ENCODE data around the gene CCDC112. TPM values are rescaled to one million over a fixed set of nuclear protein-coding genes. Genes with fewer than 3 reads are reported as not detected.
A peak's percentile ranks its signal among the peaks of the same experiment; 100 is the strongest.
"Not testable (repeated sequence)": the region's sequence is repeated elsewhere in the genome, so short reads cannot be mapped to it uniquely, and the experiment has no call there.

CCDC112 gene
- polyA plus RNA-seq (ENCODE audit: insufficient read depth in 1 of 5, insufficient read length in 5 of 5, low replicate concordance in 1 of 5): 10 to 100 TPM; 12.5 to 19.9 (median 19.3) TPM
- long read RNA-seq, donor 1, partial matches to known transcripts: 5 of 6 reads
- long read RNA-seq, donor 1, other reads (novel, unspliced or antisense): 0 of 6 reads
- long read RNA-seq, donor 2: 0 reads
- long read RNA-seq, donor 3, partial matches to known transcripts: 0 of 2 reads
- long read RNA-seq, donor 3, other reads (novel, unspliced or antisense): 0 of 2 reads
- long read RNA-seq, donor 4, partial matches to known transcripts: 0 of 1 reads
- long read RNA-seq, donor 4, other reads (novel, unspliced or antisense): 0 of 1 reads
- long read RNA-seq, donor 5, partial matches to known transcripts: 0 of 2 reads
- long read RNA-seq, donor 5, other reads (novel, unspliced or antisense): 0 of 2 reads
- long read RNA-seq, donor 6, partial matches to known transcripts: 0 of 4 reads
- long read RNA-seq, donor 6, other reads (novel, unspliced or antisense): 0 of 4 reads
- long read RNA-seq, donor 7, partial matches to known transcripts: 0 of 3 reads
- long read RNA-seq, donor 7, other reads (novel, unspliced or antisense): 0 of 3 reads
- long read RNA-seq, donor 8: 0 reads

- DNase-seq: peak; percentile 40 to 60
Observed at GRCh38 chr5:115296124-115297022, at the start of gene CCDC112. Gene CCDC112, minus strand, starts transcription at chr5:115296654. Its CDS starts 111 bp downstream, at chr5:115296543.

- no peak for DNase-seq
Observed at GRCh38 chr5:115345344-115345743, 48.9 kb upstream of the CCDC112 start.

- no peak for DNase-seq
Observed at GRCh38 chr5:115343855-115344254, 47.4 kb upstream of the CCDC112 start.

- no peak for DNase-seq
Observed at GRCh38 chr5:115342590-115343377, 46.3 kb upstream of the CCDC112 start.

- no peak for DNase-seq
Observed at GRCh38 chr5:115341745-115342144, 45.3 kb upstream of the CCDC112 start.

GRCh38 chr5:115338851-115339250 is 42.4 kb upstream of the CCDC112 start:
- no peak for DNase-seq

- no peak for DNase-seq
Observed at GRCh38 chr5:115337882-115338281, 41.4 kb upstream of the CCDC112 start.

- no peak for DNase-seq
Observed at GRCh38 chr5:115336964-115337363, 40.5 kb upstream of the CCDC112 start.

- DNase-seq: no peak
Observed at GRCh38 chr5:115336201-115336720, 39.8 kb upstream of the CCDC112 start.

- no peak for DNase-seq
Observed at GRCh38 chr5:115335301-115335700, 38.8 kb upstream of the CCDC112 start.

- DNase-seq: no peak
Observed at GRCh38 chr5:115333164-115333563, 36.7 kb upstream of the CCDC112 start.

- DNase-seq: no peak
Observed at GRCh38 chr5:115330830-115331229, 34.4 kb upstream of the CCDC112 start.

GRCh38 chr5:115329475-115329874 is 33.0 kb upstream of the CCDC112 start:
- no peak for DNase-seq

- not testable (repeated sequence) for DNase-seq
Observed at GRCh38 chr5:115328617-115329274, 32.3 kb upstream of the CCDC112 start.

GRCh38 chr5:115325296-115325959 is 29.0 kb upstream of the CCDC112 start:
- peak in 1 of 2 donors; percentile 7 for DNase-seq

GRCh38 chr5:115324021-115324420 is 27.6 kb upstream of the CCDC112 start:
- DNase-seq: no peak

GRCh38 chr5:115322729-115323128 is 26.3 kb upstream of the CCDC112 start:
- no peak for DNase-seq

GRCh38 chr5:115321309-115321708 is 24.9 kb upstream of the CCDC112 start:
- DNase-seq: no peak

- DNase-seq: no peak
Observed at GRCh38 chr5:115320515-115320914, 24.1 kb upstream of the CCDC112 start.

- no peak for DNase-seq
Observed at GRCh38 chr5:115320006-115320405, 23.6 kb upstream of the CCDC112 start.
